Measurements from ENCODE around the gene BATF.

The BATF gene

DNA sequence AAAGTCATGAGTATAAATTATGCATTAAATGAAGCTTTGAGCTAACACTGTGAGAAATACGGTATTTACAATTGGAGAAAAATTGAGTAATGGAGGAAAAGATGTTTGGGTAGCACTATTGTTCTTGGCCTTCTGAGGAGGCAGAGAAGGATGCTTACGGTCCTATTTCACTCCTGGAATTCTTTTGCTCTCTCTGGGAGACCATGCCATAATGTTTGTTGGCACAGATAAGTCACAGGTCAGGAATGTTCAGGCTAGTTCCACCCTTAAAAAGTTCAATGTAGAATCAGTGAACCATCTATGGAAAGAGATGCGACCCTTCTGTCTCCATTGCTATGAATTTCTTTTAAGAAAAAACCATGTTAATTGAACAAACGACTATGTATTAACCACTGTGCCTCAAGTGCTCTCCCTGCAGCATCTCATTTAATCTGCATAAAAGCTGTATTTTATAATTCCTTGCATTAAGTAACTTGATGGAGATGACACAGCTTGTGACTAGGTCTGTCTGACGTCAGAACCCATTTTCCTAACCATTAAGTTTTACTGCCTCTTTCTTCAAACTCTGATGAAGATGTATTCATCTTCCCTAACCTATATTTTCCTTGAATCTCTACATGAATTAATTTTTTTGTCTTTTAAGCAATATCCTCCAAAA, 9.5 kb downstream of the BATF start:
- DNase-seq (ENCODE audit: low spot score), result no peak

DNA sequence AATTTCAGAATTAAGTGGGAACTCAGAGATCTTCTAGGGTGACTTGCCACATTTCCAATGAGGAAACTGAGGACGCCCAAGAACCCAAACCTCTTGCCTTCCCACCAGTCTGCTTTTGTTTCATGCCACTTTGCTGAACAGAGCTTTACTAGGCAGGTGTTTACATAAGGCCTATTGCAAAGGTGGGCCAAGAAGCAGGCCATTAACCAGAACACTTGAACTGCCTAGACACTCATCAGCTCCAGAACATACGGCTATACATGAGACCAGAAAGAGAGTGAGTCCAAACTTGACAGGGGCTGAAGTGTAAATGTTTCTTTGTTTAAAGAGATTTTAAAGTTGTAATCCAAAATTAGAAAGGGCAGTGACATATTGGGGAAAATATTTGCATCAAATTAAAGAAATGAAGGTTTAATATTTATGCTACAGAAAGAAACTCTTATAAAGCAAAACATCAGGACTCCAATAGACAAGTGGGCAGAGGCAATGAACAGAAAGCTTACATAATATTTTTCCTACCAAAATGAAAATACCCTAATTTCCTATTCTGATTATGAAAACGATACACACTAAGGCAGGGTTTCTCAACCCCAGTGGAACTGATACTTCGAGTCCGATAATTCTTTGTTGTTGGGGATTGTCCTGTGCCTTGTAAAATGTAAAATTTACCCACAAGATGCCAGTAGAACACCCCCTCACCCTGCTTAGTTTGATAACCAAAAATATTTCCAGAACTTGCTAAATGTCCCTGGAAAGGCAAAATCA, 11.7 kb downstream of the BATF start:
- DNase-seq (ENCODE audit: low spot score), result no peak

DNA sequence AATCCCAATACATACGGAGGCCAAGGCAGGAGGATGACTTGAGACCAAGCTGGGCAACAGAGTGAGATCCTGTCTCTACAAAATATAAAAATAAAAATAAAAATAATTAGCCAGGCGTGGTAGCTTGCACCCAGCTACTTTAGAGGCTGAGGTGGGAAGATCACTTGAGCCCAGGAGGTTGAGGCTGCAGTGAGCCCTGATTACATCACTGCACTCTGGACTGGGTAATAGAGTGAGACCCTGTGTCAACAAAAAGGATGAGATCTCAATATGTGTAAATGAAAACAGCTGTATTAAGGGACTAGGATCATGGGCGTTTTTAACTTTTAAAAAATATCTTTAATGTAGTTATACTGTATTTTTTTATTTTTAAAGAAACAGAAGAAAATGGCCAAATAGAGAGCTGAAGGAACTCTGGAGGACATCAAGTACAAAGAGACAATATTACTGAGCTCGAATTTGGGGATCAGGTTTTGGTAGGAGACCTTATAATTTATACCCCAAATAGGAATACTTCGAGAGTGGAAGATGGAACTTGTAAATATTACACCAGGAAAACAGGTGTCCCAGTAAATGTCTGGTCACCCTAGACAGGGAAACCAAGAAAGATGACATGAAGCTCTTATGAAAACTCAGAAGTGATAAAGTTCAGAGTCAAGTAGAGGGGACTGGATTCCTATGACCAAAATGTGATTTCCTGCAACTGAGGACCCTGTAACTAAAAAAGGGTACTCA, 13.1 kb downstream of the BATF start:
- no peak for DNase-seq (ENCODE audit: low spot score)

DNA sequence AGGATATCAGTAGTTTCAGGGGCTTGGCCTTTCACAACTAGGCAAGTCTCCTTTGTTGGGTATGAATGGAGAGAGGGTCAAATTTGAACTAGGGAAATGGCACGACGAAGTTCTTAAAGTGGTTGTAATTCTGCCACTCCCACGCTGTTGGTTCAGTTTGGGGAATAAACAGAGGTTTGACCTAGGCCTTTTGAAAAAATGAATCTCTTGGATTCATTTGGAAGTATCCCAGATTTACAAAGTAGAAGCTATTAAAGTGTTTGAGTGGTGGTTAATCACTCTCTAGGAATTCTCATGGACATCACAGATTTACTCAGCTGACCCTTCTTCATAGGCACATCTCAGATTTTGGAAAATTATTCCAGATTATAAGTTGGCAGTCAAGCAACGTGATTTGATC, 14.8 kb downstream of the BATF start:
- no peak for DNase-seq (ENCODE audit: low spot score)

DNA sequence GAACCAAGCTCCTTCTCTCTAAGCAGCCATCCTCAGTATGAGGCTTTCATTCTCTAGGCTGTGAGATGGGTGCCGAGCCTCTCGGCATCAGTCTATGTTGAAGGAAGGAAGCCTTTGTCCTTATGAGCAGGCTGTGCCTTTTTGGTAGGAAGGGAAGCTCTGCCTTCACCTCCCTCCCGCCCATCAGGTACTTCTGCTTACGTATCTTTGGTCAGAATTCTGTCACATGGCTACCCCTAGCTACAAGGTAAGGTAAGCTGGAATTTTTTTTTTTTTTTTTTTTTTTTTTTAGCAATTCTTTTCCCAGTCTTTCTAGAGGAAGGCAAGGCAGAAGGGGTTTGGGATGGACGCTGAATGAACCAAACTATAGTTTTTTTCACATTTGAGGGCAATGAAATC, 16.9 kb downstream of the BATF start:
- no peak for DNase-seq (ENCODE audit: low spot score)

DNA sequence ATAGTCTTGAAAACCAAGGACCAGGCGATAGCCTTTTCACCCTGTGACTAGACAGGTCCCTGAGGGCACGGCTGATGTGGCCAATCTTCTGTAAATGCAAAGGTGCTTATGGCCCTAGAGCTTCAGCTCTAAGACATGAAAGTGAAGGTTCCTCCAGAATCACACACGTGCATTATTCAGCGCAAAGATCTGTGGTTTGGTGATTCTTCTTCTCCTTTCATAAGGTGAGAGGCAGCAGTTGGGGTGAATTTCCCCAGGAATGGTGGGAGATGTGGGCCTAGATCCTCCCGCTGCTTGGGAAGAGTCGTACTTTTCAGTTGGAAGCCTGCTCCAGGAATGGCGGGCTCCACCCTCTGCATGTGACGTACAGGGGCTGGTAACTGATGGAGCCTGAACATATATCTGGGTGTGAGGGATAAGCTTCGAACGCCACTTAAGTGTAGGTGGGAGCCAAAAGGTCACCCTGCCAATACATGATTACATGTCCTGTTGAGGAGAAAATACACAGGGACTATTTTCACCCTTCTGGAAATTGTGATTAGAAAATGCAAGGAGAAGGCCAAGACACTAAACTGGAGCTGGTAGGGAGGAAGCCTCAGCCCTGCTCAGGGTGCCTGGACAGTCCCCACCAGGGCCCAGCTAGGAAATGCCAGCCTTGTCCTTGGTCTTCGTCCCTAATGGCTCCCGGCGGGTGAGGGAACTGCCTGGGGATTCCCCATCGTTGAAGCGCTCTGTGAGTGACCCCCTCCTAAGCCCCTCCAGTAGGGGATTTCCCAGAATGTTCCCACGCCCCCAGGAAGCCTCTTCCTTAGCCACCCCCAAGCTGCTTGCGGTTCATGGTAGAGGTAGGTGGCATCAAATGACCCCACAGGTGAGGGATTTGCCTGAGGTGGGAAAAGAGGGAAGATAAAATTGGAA, 17.6 kb downstream of the BATF start:
- no peak for DNase-seq (ENCODE audit: low spot score)

DNA sequence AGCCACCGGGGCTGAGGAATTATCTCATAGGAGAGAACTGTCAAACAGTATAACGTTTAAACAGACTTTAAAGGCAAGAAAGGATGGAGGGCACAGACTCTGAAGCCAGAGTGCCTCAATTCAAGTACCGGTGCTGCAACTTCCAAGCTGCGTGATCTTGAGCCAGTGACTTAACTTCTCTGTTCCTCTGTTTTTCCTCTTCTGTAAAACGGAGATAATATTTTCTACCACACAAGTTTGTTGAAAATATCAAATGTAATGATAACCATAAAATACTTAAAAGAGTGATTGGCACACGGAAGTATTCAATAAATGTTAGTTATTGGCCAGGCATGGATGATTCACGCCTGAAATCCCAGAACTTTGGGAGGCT, 18.2 kb downstream of the BATF start:
- DNase-seq (ENCODE audit: low spot score), result no peak

DNA sequence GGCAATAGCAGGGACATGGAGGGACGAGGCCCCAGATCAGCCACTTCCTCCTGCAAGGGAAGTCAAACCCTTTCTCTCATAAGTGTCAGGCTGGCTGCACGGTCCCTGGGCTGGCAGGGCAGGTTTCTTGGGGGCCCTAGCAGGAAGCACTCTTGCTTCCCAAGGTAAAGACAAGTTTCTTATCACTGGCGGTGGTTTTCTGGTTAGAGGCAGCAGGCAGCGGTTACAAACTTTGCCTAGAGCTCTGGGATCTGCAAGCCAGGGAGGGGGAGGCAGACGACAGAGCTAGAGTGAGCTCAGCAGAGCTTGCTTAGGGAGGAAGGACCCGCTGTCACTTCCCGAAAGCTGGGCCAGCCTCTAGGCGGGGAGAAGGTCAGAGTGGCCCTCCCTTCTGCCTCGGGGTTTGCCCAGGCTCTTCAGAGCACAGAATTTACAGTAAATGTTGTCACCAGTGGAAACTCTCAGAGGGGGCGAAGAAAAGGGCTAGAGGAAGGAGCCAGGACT, 20.4 kb downstream of the BATF start:
- no peak for DNase-seq (ENCODE audit: low spot score)

DNA sequence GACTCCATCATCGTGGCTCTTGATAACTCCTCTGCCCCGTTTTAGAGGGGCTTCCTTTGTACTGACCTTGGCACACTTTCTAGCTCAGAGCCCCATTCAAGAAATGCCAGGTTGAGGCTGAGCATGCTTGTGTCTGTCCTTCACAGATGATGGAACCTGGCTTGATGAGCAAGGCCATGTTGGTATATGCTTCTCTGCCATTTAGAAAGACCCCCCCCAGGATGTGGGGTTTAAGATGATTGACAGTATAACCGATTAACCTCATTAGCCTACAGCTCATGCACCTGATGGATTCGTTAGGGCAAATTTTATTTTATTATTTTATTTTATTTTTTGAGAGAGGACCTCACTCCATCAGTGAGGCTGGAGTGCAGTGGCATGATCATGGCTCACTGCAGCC, 21.0 kb downstream of the BATF start:
- DNase-seq (ENCODE audit: low spot score), result no peak

DNA sequence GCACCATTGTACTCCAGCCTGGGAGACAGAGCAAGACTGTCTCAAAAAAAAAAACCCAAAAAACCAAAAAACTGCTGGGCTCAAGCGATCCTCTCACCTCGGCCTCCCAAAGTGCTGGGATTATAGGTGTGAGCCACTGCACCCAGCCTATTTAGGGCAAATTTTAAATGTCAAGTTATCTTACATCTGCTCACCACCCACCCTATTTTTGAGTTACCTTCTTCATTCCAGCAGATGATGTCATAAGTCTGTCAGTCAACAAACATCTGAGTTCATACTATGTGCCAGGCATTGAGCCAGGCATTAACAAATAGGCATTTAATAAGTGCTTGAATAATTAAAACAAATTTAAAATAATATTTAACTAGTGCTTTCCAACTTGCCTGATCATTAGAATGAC, 21.5 kb downstream of the BATF start:
- no peak for DNase-seq (ENCODE audit: low spot score)

DNA sequence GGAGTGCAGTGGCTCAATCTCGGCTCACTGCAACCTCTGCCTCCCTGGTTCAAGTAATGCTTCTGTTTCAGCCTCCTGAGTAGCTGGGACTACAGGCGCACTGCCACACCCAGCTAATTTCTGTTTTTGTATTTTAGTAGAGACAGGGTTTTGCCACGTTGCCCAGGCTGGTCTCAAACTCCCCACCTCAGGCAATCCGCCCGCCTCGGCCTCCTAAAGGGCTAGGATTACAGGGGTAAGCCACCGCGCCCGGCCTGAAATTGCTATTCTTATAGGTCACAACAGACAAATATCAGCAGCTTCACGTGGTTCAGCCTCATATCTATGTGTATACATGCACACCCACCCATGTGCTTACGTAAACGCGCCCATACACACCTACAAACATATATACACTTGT, 23.6 kb downstream of the BATF start:
- no peak for DNase-seq (ENCODE audit: low spot score)

DNA sequence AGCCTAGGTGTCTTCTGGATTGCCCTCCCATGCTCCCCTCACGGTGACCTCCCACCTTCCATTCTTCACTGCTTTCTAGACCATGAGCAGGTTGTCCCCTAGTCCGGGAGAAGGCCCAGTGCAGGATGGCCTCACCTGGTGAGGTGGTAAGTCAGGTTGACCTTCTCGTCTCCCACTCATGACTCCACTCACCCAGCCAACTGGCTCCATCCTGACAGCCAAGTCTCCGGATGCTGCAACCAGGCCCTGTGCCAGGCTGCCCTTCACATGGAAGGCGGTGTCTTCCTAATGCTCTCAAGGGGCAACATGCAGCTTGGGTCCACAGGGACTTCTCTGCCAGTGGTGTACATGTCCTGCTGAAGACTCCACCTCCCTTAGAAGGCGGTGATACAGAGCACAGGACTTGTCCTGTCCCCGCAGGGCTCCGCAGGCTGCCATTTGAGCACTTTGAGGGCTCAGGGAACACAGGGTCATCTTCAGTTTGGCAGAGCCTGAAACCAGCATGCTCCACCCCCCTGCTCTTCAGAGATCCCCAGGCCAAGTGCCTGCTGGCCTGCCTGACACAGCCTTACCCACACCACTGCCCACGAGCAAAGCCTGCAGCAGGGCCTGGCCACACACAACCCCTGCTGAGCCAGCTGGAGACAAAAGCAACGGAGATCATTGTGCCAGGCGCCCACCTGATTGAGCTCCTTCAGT, 25.4 kb downstream of the BATF start:
- DNase-seq (ENCODE audit: low spot score), result no peak

DNA sequence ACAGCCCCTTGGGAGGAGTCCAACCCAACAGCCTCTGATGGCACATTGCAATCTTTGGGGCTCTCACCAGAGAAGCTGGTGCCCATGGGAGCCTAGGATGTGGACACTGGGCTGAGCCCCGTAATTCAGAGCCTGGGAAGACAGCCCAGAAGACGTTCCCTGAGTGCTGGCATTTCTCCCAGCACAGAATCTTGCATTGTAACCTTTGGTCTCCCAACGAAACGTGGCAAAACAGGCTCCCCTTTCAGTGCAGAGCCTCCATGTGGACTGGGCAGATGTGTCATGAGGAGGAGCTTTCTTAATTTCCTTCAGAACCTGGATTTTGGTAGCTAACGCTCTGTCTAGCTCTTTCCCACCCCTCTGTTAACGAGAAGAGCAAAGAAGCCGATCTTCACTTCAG, 26.3 kb downstream of the BATF start:
- no peak for DNase-seq (ENCODE audit: low spot score)

DNA sequence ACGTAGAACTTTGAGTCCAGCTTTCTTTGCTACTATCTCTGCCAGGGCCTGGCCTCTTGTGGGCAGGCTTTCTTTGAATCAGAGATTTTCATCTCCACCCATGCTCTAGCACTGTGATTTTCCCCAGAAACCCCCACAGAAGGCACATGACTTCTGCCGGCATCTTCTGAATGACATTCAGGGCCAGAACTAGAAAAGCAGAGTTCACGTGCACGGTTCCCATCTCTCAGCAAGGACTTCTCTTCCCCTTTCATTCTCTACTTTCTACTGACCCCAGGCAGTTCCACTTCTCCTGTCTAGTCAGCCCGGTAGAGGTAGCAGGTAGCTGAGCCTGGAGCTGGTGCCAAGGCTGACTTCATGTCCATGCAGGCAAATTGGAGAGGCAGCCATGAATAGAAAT, 26.9 kb downstream of the BATF start:
- DNase-seq (ENCODE audit: low spot score), result no peak

DNA sequence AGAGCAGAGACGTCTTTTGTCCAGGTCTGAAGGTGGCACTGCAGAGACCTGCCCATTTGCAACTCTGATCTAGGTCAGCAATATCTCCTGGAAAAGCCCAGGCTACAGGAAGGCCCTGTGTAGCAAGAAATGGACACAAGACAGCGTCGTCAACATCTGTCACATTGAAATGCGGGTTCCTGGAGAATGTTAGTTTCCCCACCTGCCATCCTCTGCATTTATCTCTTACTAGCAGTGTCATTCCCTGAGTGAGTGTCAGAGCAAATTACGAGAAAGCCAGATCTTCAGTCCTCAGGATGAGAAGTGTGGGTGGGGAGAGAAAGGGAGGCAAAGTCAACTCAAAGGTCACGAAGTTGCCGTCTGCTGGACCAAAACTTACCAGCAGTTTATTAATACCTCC, 28.8 kb downstream of the BATF start:
- DNase-seq (ENCODE audit: low spot score), result no peak

DNA sequence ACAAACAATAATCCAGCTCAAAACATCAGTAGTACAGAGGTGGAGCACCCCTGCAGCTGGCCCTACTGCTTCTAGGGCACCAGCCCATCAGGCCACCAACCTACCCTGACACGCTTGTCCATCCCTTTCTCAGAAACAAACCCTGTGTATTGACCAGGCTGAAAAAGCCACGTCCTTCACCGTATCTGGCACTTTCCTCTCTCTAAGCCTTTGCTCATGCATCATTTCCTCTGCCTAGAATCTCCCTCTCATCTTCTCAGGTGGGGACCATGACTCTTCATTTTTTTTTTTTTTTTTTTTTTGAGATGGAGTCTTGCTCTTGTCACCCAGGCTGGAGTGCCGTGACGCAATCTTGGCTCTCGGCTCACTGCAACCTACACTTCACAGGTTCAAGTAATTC, 30.9 kb downstream of the BATF start:
- DNase-seq (ENCODE audit: low spot score), result no peak

DNA sequence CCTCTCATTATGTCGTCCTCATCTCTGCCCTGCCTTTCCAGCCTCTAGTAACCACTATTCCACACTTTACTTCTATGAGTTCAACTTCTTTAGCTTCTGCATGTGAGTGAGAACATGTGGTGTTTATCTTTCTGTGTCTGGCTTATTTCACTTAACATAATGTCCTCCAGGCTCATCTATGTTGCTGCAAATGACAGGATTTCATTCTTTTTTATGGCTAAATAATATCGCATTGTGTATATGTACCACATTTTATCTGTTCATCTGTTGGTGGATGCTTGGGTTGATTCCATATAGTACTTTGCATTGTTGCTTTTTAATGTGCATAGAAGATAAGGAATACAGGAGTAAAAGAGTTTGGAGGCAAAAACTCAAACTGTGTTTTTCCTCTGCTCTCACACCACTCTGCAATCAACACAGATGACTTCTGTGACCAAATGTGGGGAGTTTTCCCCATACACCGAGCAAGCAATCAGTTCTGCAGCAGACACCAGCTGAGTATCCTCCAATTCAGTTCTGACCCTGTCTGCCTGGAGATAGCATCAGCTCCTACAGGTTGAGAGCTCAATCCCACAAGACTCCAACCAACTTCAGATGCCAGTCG, 31.6 kb downstream of the BATF start:
- no peak for DNase-seq (ENCODE audit: low spot score)

DNA sequence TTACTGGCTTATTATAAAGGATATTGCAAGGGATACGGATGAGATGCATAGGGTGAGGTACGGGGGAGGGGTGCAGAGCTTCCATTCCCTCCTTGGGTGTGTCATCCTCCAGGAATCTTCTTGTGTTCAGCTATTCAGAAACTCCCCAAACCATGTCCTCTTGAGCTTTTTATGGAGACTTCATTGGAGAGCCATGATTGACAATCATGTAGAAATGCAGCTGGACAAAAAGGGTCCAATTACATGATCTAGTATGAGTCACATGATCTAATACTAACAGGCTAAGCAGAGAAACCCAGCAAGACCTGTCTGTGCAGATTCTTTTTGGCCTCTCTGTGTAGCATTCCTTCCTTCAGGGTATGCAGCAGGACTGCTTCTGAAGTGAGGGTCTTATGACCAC, 32.2 kb downstream of the BATF start:
- no peak for DNase-seq (ENCODE audit: low spot score)

DNA sequence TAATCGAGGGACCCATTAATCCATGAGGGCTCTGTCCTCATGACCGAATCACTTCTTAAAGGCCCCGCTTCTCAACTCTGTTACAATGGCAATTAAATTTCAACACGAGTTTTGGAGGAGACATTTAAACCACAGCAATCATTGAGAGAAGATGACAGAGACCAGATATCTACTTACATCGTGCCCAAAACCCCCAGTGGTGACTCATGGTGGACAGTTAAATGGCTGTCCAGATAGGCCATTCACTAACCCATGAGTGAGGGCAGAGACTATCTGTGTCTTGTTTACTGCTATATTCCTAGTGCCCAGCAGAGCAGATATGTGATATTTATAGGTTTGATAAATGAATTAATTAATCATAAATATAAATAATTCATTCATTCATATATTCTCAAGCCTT, 36.2 kb downstream of the BATF start:
- DNase-seq (ENCODE audit: low spot score), result no peak

DNA sequence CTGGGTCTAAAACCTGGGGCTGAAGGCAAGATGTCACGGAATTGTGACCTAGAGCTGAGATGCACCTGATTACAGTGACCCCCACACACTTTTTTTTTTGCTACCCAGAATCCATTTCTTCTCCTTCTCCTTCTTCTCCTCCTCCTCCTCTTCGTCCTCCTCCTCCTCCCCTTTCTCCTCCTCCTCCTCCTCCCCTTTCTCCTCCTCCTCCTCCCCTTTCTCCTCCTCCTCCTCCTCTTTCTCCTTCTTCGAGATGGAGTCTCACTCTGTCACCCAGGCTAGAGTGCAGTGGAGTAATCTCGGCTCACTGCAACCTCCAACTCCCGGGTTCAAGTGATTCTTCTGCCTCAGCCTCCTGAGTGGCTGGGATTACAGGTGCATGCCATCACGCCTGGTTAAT, 36.8 kb downstream of the BATF start:
- DNase-seq (ENCODE audit: low spot score), result no peak
